Stimulated activated naive CD8-positive, alpha-beta T cell treated with anti-CD3 and anti-CD28 coated beads, Interleukin-15, amount 100 ng/mL, for 72 hours (primary cell): ENCODE data around the gene UBTF.
A peak's percentile ranks its signal among the peaks of the same experiment; 100 is the strongest.

Source experiments
- ATAC-seq: fragments of 150-1000 bp; cut with Tn5 transposase; 2 replicates; pipeline ENCODE4 v1.10.0; 2021; ENCODE audit warnings: mild to moderate bottlenecking, moderate library complexity
- DNase-seq, 2 donors: peaks; one replicate each; pipeline ENCODE4 v3.0.0; 2021 to 2022
- H3K27ac Mint-ChIP-seq, 2 donors: one replicate each; pipeline ENCODE4 v1.8.0; 2022; ENCODE audit warnings: mild to moderate bottlenecking in 2 of 2, mixed read lengths in 2 of 2, moderate library complexity in 2 of 2
- H3K27me3 Mint-ChIP-seq: one replicate; pipeline ENCODE4 v1.8.0; 2022; ENCODE audit warnings: mixed read lengths
- H3K4me1 Mint-ChIP-seq: one replicate; pipeline ENCODE4 v1.8.0; 2022; ENCODE audit warnings: mild to moderate bottlenecking, mixed read lengths
- H3K4me3 Mint-ChIP-seq, 2 donors: one replicate each; pipeline ENCODE4 v1.8.0; 2022; ENCODE audit warnings: mild to moderate bottlenecking in 2 of 2, mixed read lengths in 2 of 2, moderate library complexity in 1 of 2
- H3K9me3 Mint-ChIP-seq, 2 donors: one replicate each; pipeline ENCODE4 v1.8.0; 2022; ENCODE audit warnings: mixed read lengths in 2 of 2

Gene UBTF

GRCh38 chr17:44222112-44222869 lies 2.8 kb upstream of the UBTF start:
- ATAC-seq, result no peak

GRCh38 chr17:44221862-44222111 lies 2.3 kb upstream of the UBTF start:
- Mint-ChIP-seq H3K4me1 (peaks cover 18% of the 10 kb centered on the region), H3K9me3 (no peaks in the 10 kb centered on the region), H3K4me3 (peak overlapping the region; percentile 91 to 93), H3K27ac (peak overlapping the region; percentile 81 to 90), H3K27me3 (no peaks in the 10 kb centered on the region)
- ATAC-seq, result no peak
- peak in 1 of 2 donors; percentile 29 for DNase-seq

More at GRCh38 chr17:44222112-44222869, 2.8 kb upstream of the UBTF start:
- H3K4me3 Mint-ChIP-seq, result peak overlapping the region; percentile 91 to 93
- no peaks in the 10 kb centered on the region for H3K27me3 Mint-ChIP-seq
- H3K9me3 Mint-ChIP-seq, result no peaks in the 10 kb centered on the region
- peak; percentile 45 to 59 for DNase-seq
- peaks cover 14% of the 10 kb centered on the region for H3K4me1 Mint-ChIP-seq
- peak overlapping the region; percentile 81 to 90 for H3K27ac Mint-ChIP-seq

DNA sequence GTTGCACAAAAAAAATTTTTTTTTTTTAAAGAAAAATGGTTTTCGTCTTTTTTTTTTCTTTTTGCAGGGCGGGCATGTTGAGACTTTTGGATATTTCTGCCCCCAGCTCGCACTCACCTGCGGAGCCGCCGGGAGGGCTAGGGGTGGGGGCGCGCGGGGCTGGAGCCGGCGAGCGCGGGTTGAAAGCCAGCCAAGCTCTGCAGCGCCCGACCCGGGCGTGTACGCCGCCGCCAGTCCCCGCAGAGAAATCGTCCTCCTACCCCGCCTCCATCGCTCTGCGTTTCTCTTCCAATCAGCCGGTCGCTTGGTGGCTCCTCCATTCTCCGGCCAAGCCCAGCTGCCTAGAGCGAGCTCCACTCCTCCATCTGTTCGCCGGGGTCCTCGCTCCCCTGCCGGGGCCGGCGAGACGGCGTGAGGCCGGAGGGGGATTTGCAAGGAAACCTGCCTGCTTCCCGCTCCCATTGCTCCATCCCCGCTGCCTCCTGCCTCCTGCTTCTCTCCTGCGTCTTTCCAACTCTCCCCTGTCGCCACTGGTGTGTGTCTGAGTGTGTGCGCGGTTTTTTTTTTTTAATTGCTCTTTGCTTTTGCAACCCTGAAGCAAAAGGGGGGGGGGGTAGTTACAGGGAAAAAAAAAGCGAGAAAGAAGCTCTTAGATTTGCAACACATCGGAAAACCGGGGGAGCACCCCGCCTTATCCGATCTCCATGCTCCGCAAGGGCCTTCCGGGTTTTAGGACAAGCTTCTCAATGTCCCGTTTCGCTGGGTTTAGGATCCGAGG lies 1.8 kb upstream of the UBTF start:
- H3K27me3 Mint-ChIP-seq, result no peaks in the 10 kb centered on the region
- peak overlapping the region; percentile 81 to 90 for H3K27ac Mint-ChIP-seq
- DNase-seq, result peak; percentile 69 to 72
- H3K4me1 Mint-ChIP-seq, result peaks cover 23% of the 10 kb centered on the region
- peak overlapping the region; percentile 91 to 93 for H3K4me3 Mint-ChIP-seq
- H3K9me3 Mint-ChIP-seq, result no peaks in the 10 kb centered on the region
- peak; percentile 13 for ATAC-seq

GRCh38 chr17:44220213-44221083 lies 973 bp upstream of the UBTF start:
- peak overlapping the region; percentile 94 to 98 for H3K4me3 Mint-ChIP-seq
- peaks cover 31% of the 10 kb centered on the region for H3K4me1 Mint-ChIP-seq
- ATAC-seq (peak; percentile 39), DNase-seq (peak; percentile 70 to 77)
- no peaks in the 10 kb centered on the region for H3K27me3 Mint-ChIP-seq
- H3K9me3 Mint-ChIP-seq, result no peaks in the 10 kb centered on the region
- peak overlapping the region; percentile 98 to 99 for H3K27ac Mint-ChIP-seq

DNA sequence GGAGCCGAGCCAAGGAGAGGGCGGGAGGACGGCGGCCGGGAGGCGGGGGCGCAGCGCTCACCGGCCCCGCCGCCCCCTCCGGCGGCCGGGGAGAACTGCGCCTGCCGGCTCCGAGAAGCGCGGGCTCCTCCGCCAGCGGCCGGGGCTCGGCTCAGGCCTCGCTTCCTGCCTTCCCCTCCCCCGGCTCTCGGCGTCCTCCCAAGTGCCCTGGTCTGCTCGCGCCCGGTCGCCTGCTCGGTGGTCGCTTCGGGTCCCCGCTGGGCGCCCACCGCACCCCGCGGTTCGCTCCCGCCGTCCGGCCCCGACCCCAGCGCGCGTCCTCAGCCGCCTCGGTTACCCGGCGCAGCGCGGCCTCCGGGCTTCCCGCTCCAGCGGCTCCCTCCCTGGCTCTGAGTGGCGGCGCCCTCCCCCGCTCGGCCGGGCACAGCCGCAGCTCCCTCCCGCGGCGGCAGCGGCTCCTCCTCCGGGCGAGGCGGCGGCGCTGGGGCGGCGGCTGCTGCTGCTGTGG lies 313 bp downstream of the UBTF start:
- Mint-ChIP-seq H3K27me3 (no peaks in the 10 kb centered on the region), H3K4me3 (peak overlapping the region; percentile 22 to 48), H3K4me1 (peaks cover 44% of the 10 kb centered on the region), H3K27ac (no peak overlapping the region), H3K9me3 (no peaks in the 10 kb centered on the region)
- DNase-seq (peak; percentile 83 to 87), ATAC-seq (peak; percentile 64)

- peaks cover 51% of the 10 kb centered on the region for H3K4me1 Mint-ChIP-seq
- H3K9me3 Mint-ChIP-seq, result peaks cover 0 to 6% of the 10 kb centered on the region in 2 donors
- peak overlapping the region; percentile 91 to 96 for H3K4me3 Mint-ChIP-seq
- peak; percentile 59 for ATAC-seq
- H3K27ac Mint-ChIP-seq, result peak overlapping the region; percentile 88 to 97
- peak; percentile 91 to 93 for DNase-seq
- H3K27me3 Mint-ChIP-seq, result no peaks in the 10 kb centered on the region
These were observed 949 bp downstream of the UBTF start for GRCh38 chr17:44218344-44219107.

GRCh38 chr17:44217738-44218343 lies 1.6 kb downstream of the UBTF start:
- ATAC-seq (no peak), DNase-seq (peak in 1 of 2 donors; percentile 52)
- peak overlapping the region; percentile 91 to 96 for H3K4me3 Mint-ChIP-seq
- H3K27ac Mint-ChIP-seq, result peak overlapping the region; percentile 88 to 97
- H3K27me3 Mint-ChIP-seq, result no peaks in the 10 kb centered on the region
- H3K4me1 Mint-ChIP-seq, result peaks cover 56% of the 10 kb centered on the region
- peaks cover 0 to 6% of the 10 kb centered on the region in 2 donors for H3K9me3 Mint-ChIP-seq

DNA sequence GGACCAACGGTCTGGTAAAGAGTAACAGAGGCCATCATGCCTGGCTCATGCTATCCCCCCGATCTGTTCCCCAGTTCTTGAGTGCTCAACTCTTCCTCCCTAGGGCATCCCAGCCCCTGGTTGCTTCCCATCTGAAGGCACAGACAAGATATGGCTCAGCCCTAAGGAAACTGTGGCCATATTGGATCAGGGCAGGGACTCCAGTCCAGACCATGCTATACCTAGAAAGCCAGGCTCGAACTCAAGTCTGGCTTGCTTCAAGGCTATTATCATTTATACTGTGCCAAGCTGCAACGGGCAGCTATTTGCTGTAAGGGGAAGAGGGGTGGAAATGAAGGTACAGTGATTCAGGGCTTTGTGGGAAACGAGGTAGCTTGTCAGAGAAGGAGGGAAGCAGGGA lies 2.8 kb downstream of the UBTF start:
- Mint-ChIP-seq H3K9me3 (peaks cover 0 to 6% of the 10 kb centered on the region in 2 donors), H3K27me3 (no peaks in the 10 kb centered on the region), H3K4me1 (peaks cover 59% of the 10 kb centered on the region), H3K4me3 (peak overlapping the region; percentile 91 to 96), H3K27ac (peak overlapping the region; percentile 75 to 95)
- ATAC-seq, result no peak
- DNase-seq, result no peak

- DNase-seq, result peak in 1 of 2 donors; percentile 51
- H3K27ac Mint-ChIP-seq, result peak overlapping the region; percentile 75 to 90
- H3K4me3 Mint-ChIP-seq, result peak overlapping the region; percentile 91 to 96
- peaks cover 65% of the 10 kb centered on the region for H3K4me1 Mint-ChIP-seq
- peak; percentile 14 for ATAC-seq
- peaks cover 0 to 6% of the 10 kb centered on the region in 2 donors for H3K9me3 Mint-ChIP-seq
- H3K27me3 Mint-ChIP-seq, result no peaks in the 10 kb centered on the region
These were observed 3.3 kb downstream of the UBTF start for GRCh38 chr17:44216173-44216572.

- peaks cover 77% of the 10 kb centered on the region for H3K4me1 Mint-ChIP-seq
- peak overlapping the region; percentile 68 to 78 for H3K27ac Mint-ChIP-seq
- no peaks in the 10 kb centered on the region for H3K27me3 Mint-ChIP-seq
- H3K4me3 Mint-ChIP-seq, result peak overlapping the region; percentile 91 to 96
- H3K9me3 Mint-ChIP-seq, result peaks cover 0 to 6% of the 10 kb centered on the region in 2 donors
- DNase-seq (no peak), ATAC-seq (no peak)
These were observed 4.6 kb downstream of the UBTF start for GRCh38 chr17:44214896-44215295.

- Mint-ChIP-seq H3K4me1 (peaks cover 85% of the 10 kb centered on the region), H3K9me3 (peaks cover 0 to 6% of the 10 kb centered on the region in 2 donors), H3K27me3 (no peaks in the 10 kb centered on the region), H3K4me3 (peak overlapping the region; percentile 23 to 55), H3K27ac (peak overlapping the region in 1 of 2 donors; percentile 92)
- ATAC-seq (no peak), DNase-seq (no peak)
These were observed 5.3 kb downstream of the UBTF start for GRCh38 chr17:44214230-44214494.

- H3K9me3 Mint-ChIP-seq, result peaks cover 0 to 6% of the 10 kb centered on the region in 2 donors
- no peaks in the 10 kb centered on the region for H3K27me3 Mint-ChIP-seq
- H3K4me1 Mint-ChIP-seq, result peaks cover 90% of the 10 kb centered on the region
- H3K4me3 Mint-ChIP-seq, result peak overlapping the region; percentile 23 to 64
- no peak for DNase-seq
- no peak for ATAC-seq
- peak overlapping the region; percentile 77 to 92 for H3K27ac Mint-ChIP-seq
These were observed 5.9 kb downstream of the UBTF start for GRCh38 chr17:44213403-44214229.

GRCh38 chr17:44212507-44213402 lies 6.7 kb downstream of the UBTF start:
- Mint-ChIP-seq H3K9me3 (peaks cover 0 to 6% of the 10 kb centered on the region in 2 donors), H3K27me3 (no peaks in the 10 kb centered on the region), H3K4me1 (peaks cover 96% of the 10 kb centered on the region), H3K27ac (peak overlapping the region in 1 of 2 donors; percentile 77), H3K4me3 (peak overlapping the region in 1 of 2 donors; percentile 64)
- DNase-seq (no peak), ATAC-seq (no peak)
